HL-60/S4 (cell line): ENCODE results near the gene OSR1.
"Not testable (repeated sequence)": the region's sequence is repeated elsewhere in the genome, so short reads cannot be mapped to it uniquely, and the experiment has no call there.

Source experiments
- in situ Hi-C: fragments of 300-500 bp; cut with MboI; formaldehyde crosslinking; loops from 2 replicates; pipeline ENCODE4 v1.14.3; 2022; ENCODE audit warnings: low sequenced_read_pairs

Gene OSR1

GRCh38 chr2:19346983-19347618 is 11.3 kb downstream of the OSR1 start:
- in situ Hi-C loops: no loop called here

GRCh38 chr2:19337742-19338141 is 20.7 kb downstream of the OSR1 start:
- in situ Hi-C loops: no loop called here

- in situ Hi-C loops: no loop called here
Observed at GRCh38 chr2:19337202-19337601, 21.2 kb downstream of the OSR1 start.

- in situ Hi-C loops: no loop called here
Observed at GRCh38 chr2:19336781-19337180, 21.6 kb downstream of the OSR1 start.

- in situ Hi-C loops: no loop called here
Observed at GRCh38 chr2:19332503-19332902, 25.9 kb downstream of the OSR1 start.

- in situ Hi-C loops: no loop called here
Observed at GRCh38 chr2:19331450-19331849, 27.0 kb downstream of the OSR1 start.

GRCh38 chr2:19330436-19330835 is 28.0 kb downstream of the OSR1 start:
- in situ Hi-C loops: no loop called here

- in situ Hi-C loops: no loop called here
Observed at GRCh38 chr2:19329445-19329844, 29.0 kb downstream of the OSR1 start.

GRCh38 chr2:19327496-19327895 is 30.9 kb downstream of the OSR1 start:
- in situ Hi-C loops: no loop called here

- in situ Hi-C loops: no loop called here
Observed at GRCh38 chr2:19321946-19322345, 36.5 kb downstream of the OSR1 start.

GRCh38 chr2:19320813-19321212 is 37.6 kb downstream of the OSR1 start:
- in situ Hi-C loops: no loop called here

GRCh38 chr2:19319698-19320097 is 38.7 kb downstream of the OSR1 start:
- in situ Hi-C loops: no loop called here

GRCh38 chr2:19319064-19319463 is 39.4 kb downstream of the OSR1 start:
- in situ Hi-C loops: no loop called here

GRCh38 chr2:19313553-19313952 is 44.9 kb downstream of the OSR1 start:
- in situ Hi-C loops: no loop called here

- in situ Hi-C loops: no loop called here
Observed at GRCh38 chr2:19312949-19313348, 45.5 kb downstream of the OSR1 start.

GRCh38 chr2:19306065-19306464 is 52.4 kb downstream of the OSR1 start:
- in situ Hi-C loops: not testable (repeated sequence)

- in situ Hi-C loops: not testable (repeated sequence)
Observed at GRCh38 chr2:19305400-19306055, 52.9 kb downstream of the OSR1 start.

- in situ Hi-C loops: no loop called here
Observed at GRCh38 chr2:19301706-19302105, 56.7 kb downstream of the OSR1 start.
